Colon (tissue), 2 donors: ENCODE data around the gene SOAT1.
"Not testable (repeated sequence)": the region's sequence is repeated elsewhere in the genome, so short reads cannot be mapped to it uniquely, and the experiment has no call there.

Experiments used
- FAIRE-seq: peaks from 2 replicates; lab custom pipeline; 2012; peaks lifted over from hg19 to GRCh38; lab: Jason Lieb, UNC
- donor health status: control.
- donor health status: control.

The SOAT1 gene

DNA sequence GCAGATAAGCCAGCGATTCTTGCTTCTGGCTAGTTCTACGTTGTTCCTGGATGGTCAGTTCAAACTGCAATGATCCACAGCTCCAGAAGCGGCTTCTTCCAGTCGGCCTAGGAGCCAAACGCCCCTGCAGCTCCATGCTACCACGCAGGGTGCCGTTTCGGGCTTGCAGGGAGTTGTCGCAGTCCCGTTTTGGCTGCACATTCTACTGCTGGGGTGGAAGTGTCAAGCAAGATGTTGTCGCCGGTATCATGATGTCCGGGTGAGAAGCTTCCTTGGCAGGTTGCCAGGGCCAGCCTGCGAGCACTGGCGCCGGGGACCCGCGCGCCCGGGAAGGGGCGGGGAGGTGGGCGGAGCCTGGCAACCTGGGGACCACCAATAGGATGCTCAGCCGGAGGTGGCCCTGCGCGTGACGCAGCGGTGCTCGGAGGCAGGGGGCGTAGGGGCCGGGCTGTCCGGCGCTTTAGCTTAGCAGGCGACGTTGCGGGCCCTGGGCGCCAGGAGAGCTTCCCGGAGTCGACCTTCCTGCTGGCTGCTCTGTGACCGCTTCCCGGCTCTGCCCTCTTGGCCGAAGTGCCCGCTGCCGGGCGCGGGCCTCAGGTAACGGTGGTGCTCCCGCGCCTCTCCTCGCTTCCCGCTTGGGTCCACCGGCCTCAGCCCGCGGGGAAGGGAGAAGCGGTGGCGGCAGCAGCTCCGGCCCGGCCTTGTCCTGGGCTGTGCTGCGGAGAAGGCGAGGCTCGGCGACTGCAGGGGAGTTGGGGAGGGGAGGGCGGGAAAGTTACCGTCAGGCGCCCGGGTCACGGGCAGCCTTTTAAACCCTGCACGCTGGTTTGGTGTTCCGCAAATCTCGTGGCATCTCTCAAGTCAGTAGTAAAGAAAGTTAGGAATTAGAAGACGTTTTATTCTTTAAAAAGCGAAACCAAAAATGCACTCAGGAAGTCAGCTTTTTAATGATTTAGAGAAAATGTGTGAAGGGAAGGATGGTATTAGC, at the start of gene SOAT1:
TSS of gene SOAT1 (plus strand) at position 458 of the 988 bp plus-strand sequence. CDS start 8,888 bp downstream, outside the sequence.
- FAIRE-seq = no peak

DNA sequence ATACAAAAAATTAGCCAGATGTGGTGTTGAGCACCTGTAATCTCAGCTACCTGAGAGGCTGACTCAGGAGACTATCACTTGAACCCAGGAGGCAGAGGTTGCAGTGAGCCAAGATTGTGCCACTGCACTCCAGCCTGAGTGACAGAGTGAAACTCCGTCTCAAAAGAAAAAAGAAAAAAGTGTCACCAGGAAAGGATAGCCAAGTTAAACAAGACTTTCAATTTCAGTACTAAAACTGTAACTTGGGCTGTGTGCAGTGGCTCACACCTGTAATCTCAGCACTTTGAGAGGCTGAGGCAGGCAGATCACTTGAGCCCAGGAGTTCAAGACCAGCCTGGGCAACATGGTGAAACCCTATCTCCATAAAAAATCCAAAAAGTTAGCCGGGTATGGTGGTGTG, 48.2 kb upstream of the SOAT1 start:
- FAIRE-seq = not testable (repeated sequence)

DNA sequence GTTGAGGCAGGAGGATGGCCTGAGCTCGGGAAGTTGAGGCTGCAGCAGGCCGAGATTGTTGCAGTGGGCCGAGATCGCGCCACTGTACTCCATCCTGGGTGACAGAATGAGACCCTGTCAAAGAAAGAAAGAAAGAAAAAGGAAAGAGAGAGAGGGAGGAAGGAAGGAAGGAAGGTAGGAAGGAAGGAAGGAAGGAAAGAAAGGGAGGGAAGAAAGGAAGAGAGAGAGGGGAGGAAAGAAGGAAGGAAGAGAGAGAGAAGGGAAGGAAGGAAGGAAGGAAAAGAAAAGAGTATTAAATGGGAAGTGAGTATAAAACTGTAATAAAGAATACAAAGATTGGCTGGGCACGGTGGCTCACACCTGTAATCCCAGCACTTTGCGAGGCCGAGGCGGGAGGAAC, 45.7 kb upstream of the SOAT1 start:
- no peak for FAIRE-seq

DNA sequence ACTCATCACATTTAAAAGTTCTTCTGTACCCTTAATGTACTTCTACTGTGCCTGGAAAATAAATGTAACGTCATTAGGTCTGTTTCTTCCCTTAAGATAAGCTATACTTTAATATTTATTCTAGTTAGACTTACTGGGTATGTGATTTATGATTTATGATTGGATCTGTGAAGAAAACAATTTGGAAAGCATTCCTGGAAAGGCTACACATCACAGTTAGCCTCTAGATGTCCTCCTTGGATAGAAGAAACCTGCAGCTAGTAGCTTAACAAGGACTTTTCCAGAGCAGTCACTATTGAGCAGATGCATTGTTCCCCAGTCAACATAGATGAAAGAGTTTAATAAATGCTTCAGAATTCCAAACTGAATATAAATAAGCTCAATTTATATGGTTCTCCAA, 41.9 kb upstream of the SOAT1 start:
- FAIRE-seq = no peak

DNA sequence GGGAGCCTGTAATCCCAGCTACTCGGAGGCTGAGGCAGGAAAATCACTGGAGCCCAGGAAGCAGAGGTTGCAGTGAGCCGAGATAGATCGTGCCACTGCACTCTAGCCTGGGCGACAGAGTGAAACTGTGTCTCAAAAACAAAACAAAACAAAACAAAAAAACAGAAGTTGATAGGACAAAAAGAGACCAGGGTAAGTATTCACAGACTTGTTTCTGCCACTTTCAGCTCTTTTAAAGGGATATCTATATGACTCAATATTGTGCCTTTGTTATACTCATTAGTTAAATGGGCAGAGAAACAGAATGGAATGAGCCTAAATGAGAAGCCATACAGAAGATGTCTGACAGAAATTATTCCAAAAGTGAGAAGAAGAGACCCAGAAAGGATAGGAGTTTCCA, 41.0 kb upstream of the SOAT1 start:
- no peak for FAIRE-seq

DNA sequence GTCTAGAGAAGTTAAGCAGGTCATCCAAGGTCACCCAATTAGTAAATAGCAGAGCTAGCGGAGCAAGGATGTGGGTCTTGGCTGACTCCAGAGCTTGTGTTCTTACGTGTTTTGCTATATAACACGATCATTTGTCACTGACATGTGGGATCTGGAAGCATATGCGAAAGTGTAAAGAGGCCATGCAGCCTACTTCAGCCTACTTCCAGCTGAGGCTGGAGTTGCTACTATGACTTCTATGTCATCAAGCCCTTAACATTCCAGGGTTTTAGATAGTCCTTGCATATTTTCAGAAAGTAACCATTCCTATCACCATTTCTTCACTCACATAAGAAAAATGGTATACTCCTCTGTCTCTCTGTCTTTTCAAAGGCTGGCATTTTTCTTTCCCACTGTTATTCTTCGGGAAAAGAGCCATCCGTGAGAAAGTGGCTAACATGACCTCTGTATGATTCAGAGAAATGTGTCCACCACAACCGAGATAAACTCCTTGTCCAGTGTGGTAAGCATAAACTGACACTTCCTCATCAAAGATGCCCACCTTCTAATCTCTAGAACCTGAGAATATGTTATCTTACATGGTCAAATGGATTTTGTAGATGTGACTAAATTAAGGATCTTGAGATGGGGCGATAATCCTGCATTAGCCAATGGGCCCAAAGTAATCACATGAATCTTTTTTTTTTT, 40.2 kb upstream of the SOAT1 start:
- no peak for FAIRE-seq

DNA sequence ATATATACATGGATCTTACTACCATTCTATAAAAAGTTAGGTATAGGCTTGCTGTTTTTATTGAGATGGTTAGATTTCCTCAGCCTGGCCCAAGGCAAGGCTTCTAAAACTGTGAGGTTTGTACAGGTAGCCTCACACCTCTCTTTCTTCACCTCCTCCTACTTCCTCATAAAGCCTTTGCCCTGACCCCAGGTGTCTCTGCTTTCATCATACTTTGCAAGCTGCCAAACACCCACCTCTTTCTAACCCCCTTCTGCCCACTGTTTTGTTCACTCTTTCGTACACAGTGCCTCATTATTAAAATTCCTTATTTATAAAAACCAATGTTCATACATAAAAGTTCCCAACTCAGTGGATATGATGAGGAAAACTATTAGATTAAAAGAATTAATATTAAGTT, 31.4 kb upstream of the SOAT1 start:
- FAIRE-seq = no peak

DNA sequence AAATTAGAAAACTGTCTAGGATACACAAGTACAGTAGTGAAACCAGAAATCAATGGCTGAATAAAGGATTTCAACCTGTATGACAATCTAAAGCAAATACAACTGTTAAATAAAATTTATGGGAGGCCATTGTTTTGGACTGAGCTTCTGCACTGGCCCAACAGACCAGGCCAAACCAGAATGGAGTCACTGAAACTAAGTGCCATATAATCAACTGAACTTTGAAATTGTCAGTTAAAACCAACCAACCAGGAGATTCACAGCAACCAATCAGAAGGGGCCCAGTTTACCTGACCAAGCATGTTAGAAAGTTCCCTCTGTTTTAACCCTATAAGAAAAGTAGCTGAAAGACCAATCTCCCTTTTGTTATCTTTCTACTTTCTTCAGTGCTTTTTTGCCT, 30.5 kb upstream of the SOAT1 start:
- FAIRE-seq = no peak

DNA sequence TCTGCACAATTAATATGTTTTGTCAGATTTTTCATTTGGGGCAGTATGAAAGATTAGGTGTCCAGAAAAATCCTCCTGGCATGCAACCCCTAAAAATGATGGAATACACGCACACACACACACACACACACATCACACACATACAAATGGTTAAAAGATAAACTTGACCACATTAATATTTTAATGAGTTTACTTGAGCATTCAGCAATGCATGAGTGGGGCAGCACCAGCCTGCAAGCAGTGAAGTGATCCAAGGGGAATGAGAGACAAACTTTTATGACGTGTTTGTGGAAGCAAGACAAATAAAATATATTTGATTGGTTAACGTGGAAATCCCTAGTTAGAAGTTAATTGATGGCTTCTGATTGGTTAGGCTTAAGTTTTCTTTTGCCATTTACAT, 29.1 kb upstream of the SOAT1 start:
- FAIRE-seq = no peak

DNA sequence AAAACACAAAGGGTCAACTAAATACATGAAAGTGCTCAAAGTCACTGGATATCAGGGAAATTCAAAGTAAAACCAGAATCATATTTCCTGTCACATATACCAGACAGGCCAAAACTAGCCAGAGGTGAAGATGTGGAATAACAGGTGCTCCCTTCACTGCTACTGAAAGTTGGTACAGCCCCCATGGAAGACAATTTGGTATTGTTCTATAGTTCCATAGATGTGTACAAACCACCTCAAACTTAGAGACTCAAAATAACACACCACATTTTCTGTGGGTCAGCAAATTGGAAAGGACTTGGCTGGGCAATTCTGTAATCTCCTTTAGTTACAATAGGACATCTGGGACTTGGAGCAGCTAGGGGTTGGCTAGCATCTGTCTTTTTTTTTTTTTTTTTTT, 24.5 kb upstream of the SOAT1 start:
- no peak for FAIRE-seq

DNA sequence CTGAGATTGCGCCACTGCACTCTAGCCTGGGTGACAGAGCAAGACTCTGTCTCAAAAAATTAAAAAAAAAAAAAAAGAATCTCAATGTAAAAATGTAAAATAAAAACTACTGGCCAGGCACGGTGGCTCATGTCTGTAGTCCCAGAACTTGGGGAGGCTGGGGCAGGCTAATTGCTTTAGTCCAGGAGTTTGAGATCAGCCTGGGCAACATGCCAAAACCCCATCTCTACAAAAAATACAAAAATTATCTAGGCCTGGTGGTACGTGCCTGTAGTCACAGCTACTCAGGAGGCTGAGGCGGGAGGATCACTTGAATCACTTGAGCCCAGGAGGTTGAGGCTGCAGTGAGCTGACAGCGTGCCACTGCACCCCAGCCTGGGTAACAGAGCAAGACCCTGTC, 19.2 kb upstream of the SOAT1 start:
- not testable (repeated sequence) for FAIRE-seq

DNA sequence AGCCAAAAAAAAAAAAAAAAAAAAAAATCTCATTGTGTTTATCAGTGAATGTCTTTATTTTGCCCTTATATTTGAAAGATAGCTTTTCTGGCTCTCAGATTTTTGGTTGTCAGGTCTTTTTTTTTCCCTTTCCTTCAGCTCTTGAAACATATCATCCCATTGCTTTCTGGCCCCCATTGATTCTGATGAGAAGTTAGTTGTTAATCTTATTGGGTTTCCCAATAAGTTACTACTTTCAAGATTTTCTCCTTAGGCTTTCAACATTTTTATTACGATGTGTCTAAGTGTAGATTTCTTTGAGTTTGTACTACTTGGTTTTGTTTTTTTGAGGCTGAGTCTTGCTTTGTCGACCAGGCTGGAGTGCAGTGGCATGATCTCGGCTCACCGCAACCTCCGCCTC, 14.7 kb upstream of the SOAT1 start:
- no peak for FAIRE-seq

DNA sequence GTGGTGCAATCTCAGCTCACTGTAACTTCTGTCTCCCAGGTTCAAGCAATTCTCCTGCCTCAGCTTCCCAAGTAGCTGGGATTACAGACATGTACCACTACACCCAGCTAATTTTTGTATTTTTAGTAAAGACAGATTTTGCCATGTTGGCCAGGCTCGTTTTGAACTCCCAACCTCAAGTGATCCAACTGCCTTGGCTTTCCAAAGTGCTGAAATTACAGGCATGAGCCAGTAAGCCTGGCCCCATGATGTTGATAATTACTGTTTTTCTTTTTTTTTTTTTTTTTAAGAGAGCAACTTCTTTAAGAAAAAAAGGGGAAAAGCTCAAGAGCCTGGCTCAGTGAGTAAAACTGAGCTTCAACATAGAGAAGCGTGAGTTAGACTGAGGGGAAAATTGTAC, 9.6 kb upstream of the SOAT1 start:
- FAIRE-seq = no peak

DNA sequence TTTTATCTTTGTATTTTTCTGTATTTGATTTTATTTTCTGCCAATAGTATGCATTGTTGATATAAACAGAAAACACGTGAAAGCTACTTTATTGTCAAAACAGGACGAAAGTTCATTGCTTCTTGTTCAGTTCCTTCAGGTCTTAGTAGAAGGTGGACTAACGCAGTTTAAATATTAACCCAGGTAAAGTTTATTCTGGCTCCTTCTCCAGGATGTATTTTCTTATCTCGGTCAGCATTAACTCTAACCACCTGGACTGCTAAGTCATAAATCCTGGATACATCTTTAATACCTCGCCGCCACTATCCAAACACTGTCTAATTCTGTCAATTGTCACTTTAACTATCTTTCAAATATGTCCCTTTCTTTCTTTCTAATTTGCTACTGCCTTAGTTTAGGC, 5.7 kb upstream of the SOAT1 start:
- FAIRE-seq = no peak

DNA sequence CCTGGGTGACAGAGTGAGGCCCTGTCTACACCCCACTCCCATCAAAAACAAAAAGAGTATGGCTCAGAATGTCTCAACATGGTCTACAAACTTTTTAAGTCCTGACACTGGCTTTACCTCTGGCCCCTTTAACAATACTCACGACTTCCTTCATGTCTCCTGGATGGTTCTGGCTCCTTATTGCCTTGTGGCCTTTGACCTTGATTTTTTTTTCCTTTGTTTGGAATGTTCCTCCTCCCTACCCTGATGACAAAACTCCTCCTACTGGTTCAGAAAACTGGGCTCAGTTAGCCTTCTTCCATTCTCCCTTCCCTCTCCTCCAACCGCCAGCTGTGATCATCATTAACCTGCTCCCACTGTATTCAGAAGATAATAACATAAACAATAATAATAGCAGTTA, 4.6 kb upstream of the SOAT1 start:
- no peak for FAIRE-seq

DNA sequence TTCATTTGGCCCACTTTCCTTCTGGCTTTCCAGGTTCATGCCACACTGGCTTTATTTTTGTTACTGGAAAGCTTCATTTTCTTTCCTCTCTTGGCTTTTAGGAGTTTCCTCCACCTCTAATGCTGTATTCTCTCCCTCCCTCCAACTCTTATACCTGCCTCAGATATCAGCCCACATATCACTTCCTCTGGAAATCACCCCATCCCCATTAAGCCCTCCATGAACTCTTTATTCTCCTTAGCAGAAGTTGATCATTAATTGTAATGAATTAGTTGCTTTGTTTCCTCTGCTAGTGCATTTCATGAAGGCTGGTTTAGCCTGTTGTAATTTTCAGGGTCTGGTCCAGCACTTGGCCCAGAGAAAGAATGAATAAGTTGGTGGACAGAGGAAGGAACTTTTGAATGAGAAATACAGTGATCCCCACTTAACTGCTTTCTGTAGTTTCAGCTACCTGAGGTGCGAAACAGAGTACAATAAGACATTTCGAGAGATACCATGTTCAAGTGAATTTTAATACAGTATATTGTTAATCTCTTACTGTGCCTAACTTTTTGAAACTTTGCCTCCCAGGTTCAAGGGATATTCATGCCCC, 1.7 kb downstream of the SOAT1 start:
- no peak for FAIRE-seq

DNA sequence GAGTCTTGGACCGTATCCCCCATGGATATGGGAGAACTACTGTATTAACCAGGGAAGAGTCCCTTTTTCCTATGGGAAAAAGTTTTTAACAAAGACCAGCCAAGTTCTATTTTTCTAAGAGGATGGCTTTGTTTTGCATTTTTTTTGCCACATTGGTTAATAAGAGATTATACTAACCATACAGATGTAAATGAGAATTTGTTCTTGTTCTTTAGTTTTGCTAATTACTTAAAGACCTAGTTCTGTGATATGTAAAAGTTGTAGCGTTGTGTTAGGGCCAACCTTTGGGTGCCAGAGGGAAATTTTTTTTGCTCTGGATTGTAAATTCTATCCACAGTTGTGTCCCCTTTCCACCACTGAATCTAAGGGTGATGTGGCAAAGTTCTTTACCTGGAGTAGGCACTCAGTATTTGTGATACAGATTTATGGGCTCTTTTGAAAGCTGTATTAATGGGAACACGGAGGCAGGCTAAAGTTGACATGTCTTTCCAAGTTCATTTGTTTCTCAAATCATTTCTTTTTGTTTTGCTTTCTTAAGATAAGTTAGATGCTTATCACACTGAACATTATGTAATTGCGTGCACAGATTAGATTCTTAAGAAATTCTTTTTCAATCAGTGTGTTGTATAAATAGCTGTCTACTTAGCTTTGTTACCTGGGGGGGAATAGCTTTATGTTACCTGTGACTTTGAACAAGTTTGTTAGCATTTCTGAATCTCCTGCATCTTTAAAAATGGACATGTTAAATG, 2.9 kb downstream of the SOAT1 start:
- no peak for FAIRE-seq

DNA sequence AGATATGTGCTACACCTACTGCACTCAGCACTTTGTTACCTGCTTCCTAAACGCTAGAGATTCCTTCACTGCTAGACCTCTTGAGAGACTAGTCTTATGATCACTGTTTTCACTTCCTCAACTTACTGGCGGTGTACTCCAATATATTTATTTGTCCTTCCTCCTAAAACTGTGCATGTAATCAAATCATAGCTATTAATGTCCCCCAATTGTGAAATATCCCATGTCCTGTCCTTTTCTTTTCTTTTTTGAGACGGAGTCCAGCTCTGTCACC, 3.4 kb downstream of the SOAT1 start:
- no peak for FAIRE-seq

DNA sequence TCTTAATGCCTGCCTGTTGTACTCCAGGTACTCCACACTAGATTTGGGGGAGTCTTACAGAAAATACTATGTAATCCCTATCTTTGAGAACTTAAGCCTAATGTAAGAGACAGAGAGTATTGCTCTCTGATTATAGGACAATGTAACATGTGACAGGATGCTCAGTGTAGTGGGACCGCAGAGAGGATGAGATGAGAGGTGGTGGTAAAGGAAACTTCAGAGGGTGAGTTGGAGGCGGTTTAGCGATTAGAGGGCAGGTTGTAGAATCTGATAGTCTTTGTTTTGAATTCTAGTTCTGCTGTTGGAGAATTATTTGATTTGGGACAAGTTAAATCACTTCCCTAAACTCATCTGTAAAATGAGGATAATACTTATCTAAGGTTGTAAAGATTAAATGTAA, 5.4 kb downstream of the SOAT1 start:
- FAIRE-seq = no peak

DNA sequence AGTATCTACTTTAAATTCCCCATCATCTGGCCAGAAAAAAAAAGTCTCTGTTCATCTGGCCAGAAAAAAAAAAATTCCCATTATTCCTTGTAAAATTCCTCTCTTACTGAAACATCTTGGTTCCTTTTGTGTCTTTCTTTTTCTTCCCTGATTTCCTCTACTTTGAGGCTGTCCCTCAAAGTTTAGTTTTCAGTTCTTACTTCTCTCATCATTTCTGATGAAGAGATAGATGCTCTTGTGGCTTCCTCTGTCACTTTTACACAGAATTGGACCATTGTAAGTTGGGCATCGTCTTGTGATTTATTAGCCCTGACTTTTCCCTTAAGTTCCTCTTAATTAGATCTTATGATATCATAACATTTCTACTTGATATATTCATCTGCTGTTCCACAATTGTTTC, 6.5 kb downstream of the SOAT1 start:
- no peak for FAIRE-seq

DNA sequence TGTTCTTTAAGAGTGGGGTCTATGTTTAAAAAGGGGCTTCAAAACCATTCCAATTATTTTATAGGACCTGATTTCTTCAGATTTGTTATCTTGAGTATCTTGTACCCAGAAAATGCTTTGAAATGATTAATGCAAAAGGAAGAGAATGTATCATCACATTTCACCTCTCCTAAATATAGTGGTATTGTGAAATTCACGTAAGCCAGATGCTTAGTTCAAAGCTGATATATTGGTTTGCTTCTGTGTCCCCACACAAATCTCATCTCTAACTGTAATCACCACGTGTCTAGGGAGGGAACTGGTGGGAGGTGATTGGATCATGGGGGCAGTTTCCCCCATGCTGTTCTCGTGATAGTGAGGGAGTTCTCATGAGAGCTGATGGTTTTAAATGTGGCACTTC, 8.5 kb downstream of the SOAT1 start:
- no peak for FAIRE-seq

DNA sequence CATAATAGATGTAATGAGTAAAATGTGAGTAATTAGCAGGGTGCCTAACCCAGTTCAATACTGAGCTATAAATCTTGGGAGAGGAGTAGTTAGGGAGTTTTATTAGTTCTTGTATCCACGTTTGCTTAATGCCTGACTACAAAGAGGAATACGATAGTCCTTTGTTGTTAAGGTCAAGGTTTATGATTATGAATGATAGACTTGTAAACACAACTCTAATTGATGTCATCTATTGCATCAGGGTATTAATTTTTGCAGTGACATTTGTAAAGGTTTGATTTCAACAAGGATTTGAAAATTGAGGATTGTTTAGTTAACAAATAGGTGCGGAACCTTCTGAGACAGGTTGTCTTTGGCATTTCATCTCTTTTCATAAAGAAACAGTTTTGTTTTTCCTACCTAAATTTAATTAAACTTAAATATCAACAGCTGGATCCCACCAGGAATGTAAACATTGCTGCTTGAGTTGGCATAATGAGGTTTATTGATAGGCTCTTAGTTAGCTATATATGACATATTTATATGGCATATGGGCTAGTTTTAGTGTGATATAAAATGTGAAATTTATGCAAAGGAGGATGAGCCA, 9.7 kb downstream of the SOAT1 start:
- FAIRE-seq = no peak
